Keratinocyte (primary cell): ENCODE results near the gene POLA1.

Experiments used
- EZH2 ChIP-seq: IDR thresholded peaks from one replicate; pipeline ENCODE4 v1.6.1; 2012; ENCODE audit warnings: inconsistent platforms, mild to moderate bottlenecking, low read length, moderate library complexity
- TF ChIP-seq, protein P1 (sequence below), 3 experiments: IDR thresholded peaks in 1 of 3; conservative IDR thresholded peaks in 1 of 3; optimal IDR thresholded peaks in 1 of 3; 2 replicates in 2 of 3; 3 replicates in 1 of 3; pipeline versions ENCODE3 to v1.5.1; 2011; ENCODE audit warnings: low read length in 3 of 3, mild to moderate bottlenecking in 3 of 3, moderate library complexity in 2 of 3, control low read depth in 1 of 3, inconsistent platforms in 1 of 3; ENCODE audit not compliant: insufficient read depth in 2 of 3; ENCODE audit errors: extremely low read depth in 1 of 3

DNA sequence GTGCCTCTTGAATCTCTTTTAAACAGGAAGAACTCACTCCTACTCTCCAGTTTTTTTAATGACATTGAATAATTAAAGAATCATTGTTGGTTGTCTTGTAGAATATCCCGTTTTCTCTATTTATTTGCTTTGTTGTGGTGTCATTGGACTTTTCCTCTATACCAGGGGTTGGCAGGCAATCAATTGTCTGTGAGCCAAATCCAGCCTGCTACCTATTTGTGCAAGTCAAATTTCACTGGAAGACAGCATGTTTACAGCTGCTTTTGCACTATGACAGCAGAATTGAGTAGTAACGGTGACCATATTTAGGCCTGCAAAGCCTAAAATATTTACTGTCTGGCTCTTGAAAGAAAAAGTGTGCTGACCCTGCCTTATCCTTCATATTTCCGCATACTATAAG, 34.8 kb downstream of the POLA1 start:
- TF ChIP-seq, protein P1, sequence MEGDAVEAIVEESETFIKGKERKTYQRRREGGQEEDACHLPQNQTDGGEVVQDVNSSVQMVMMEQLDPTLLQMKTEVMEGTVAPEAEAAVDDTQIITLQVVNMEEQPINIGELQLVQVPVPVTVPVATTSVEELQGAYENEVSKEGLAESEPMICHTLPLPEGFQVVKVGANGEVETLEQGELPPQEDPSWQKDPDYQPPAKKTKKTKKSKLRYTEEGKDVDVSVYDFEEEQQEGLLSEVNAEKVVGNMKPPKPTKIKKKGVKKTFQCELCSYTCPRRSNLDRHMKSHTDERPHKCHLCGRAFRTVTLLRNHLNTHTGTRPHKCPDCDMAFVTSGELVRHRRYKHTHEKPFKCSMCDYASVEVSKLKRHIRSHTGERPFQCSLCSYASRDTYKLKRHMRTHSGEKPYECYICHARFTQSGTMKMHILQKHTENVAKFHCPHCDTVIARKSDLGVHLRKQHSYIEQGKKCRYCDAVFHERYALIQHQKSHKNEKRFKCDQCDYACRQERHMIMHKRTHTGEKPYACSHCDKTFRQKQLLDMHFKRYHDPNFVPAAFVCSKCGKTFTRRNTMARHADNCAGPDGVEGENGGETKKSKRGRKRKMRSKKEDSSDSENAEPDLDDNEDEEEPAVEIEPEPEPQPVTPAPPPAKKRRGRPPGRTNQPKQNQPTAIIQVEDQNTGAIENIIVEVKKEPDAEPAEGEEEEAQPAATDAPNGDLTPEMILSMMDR (optimal IDR thresholded peaks at IDR 0.05 in 1 of 3, IDR thresholded peaks at IDR 0.05 in 1 of 3, conservative IDR thresholded peaks at IDR 0.05 in 1 of 3; ENCODE audit: extremely low read depth in 1 of 3, insufficient read depth in 2 of 3, low read length in 3 of 3), result no peak
- no peak for TF ChIP-seq EZH2
